Measurements from ENCODE around the gene CEP192. TPM values are rescaled to one million over a fixed set of nuclear protein-coding genes. Genes with fewer than 3 reads are reported as not detected.

The CEP192 gene
- 10 to 100 TPM; 61.2 to 77.3 TPM for total RNA-seq
- 34.1 TPM for polyA plus RNA-seq (ENCODE audit: insufficient read depth, low read depth, low replicate concordance)
- long read RNA-seq, donor 1, partial matches to known transcripts: 5 of 5 reads
- long read RNA-seq, donor 1, other reads (novel, unspliced or antisense): 0 of 5 reads
- long read RNA-seq, donor 2, partial matches to known transcripts: 5 of 5 reads
- long read RNA-seq, donor 2, other reads (novel, unspliced or antisense): 0 of 5 reads

GRCh38 chr18:12990967-12991820 lies at the start of gene CEP192:
TSS of gene CEP192 (plus strand) at chr18:12991362. CDS start at chr18:12999425, 8,063 bp downstream.
- H3K4me1 ChIP-seq: peaks cover 19% of the 10 kb centered on the region
- intact Hi-C loops (cut with DNase I; ENCODE audit: low total_unique reads): no loop called here
- H3K4me3 ChIP-seq: peak within 1 kb of the TSS; percentile 75 to 82
- peak; percentile 99 for DNase-seq
- 0 to 1% methylated on average over 10 to 61 of the region's 73 CpGs for WGBS, 2 donors
- no peaks in the 10 kb centered on the region for H3K36me3 ChIP-seq (ENCODE audit: low read depth, missing control alignments)
- H3K9me3 ChIP-seq: no peaks in the 10 kb centered on the region
- H3K27ac ChIP-seq: peak within 1 kb of the TSS; percentile 67 to 70
- no peaks in the 10 kb centered on the region for H3K27me3 ChIP-seq
- no peak for TF ChIP-seq CTCF (IDR thresholded peaks at IDR 0.05)
- peak; percentile 15 for TF ChIP-seq POLR2A (IDR thresholded peaks at IDR 0.05)

GRCh38 chr18:12943215-12943614 lies 47.9 kb upstream of the CEP192 start:
- DNase-seq: no peak
- TF ChIP-seq POLR2A (IDR thresholded peaks at IDR 0.05) (no peak), CTCF (IDR thresholded peaks at IDR 0.05) (no peak)
- Histone ChIP-seq H3K27ac (no peak overlapping the region), H3K9me3 (no peaks in the 10 kb centered on the region), H3K36me3 (ENCODE audit: low read depth, missing control alignments) (no peaks in the 10 kb centered on the region), H3K4me1 (peaks cover 7% of the 10 kb centered on the region), H3K4me3 (no peak overlapping the region), H3K27me3 (no peaks in the 10 kb centered on the region)
- intact Hi-C loops (cut with DNase I; ENCODE audit: low total_unique reads): no loop called here
- WGBS, 2 donors: 87% methylated on average over 4 of the region's 4 CpGs

- TF ChIP-seq POLR2A (IDR thresholded peaks at IDR 0.05): no peak
- 30 to 39% methylated on average over 3 to 4 of the region's 4 CpGs for WGBS, 2 donors
- DNase-seq: peak; percentile 60
- H3K9me3 ChIP-seq: no peaks in the 10 kb centered on the region
- H3K36me3 ChIP-seq (ENCODE audit: low read depth, missing control alignments): no peaks in the 10 kb centered on the region
- intact Hi-C loops (cut with DNase I; ENCODE audit: low total_unique reads): no loop called here
- no peak overlapping the region for H3K27ac ChIP-seq
- H3K4me1 ChIP-seq: peaks cover 7% of the 10 kb centered on the region
- no peaks in the 10 kb centered on the region for H3K27me3 ChIP-seq
- no peak overlapping the region for H3K4me3 ChIP-seq
Observed at GRCh38 chr18:12944709-12945108, 46.5 kb upstream of the CEP192 start.

GRCh38 chr18:12946549-12947284 lies 44.4 kb upstream of the CEP192 start:
- WGBS, 2 donors: 2 to 6% methylated on average over 15 of the region's 15 CpGs
- TF ChIP-seq POLR2A (IDR thresholded peaks at IDR 0.05): no peak
- no peak for TF ChIP-seq CTCF (IDR thresholded peaks at IDR 0.05)
- Histone ChIP-seq H3K4me3 (peak overlapping the region; percentile 71 to 89), H3K4me1 (peaks cover 7% of the 10 kb centered on the region), H3K9me3 (no peaks in the 10 kb centered on the region), H3K27ac (peak overlapping the region; percentile 92 to 98), H3K27me3 (no peaks in the 10 kb centered on the region), H3K36me3 (ENCODE audit: low read depth, missing control alignments) (no peaks in the 10 kb centered on the region)
- intact Hi-C loops (cut with DNase I; ENCODE audit: low total_unique reads): no loop called here
- DNase-seq: peak; percentile 39

Data from testis (tissue), 5 donors.